HL-60 (cell line): ENCODE measurements around the gene CENPM.
A peak's percentile ranks its signal among the peaks of the same experiment; 100 is the strongest.

ENCODE experiments used
- DNase-seq, 2 experiments: peaks; one replicate each; pipeline ENCODE4 v3.0.0-alpha.2; 2010 to 2020; ENCODE audit warnings: low read depth in 1 of 2, low spot score in 1 of 2
- H3K27ac ChIP-seq: fragments of 250-450 bp; sonication (Bioruptor Pico); replicated peaks from 2 replicates; pipeline ENCODE4 v1.5.1; 2020; ENCODE audit warnings: mild to moderate bottlenecking, moderate library complexity
- H3K27me3 ChIP-seq: fragments of 250-450 bp; sonication (Bioruptor Pico); 2 replicates; pipeline ENCODE4 v1.5.1; 2021; ENCODE audit warnings: mild to moderate bottlenecking, moderate library complexity; ENCODE audit not compliant: insufficient read depth, poor library complexity, severe bottlenecking
- H3K4me3 ChIP-seq: replicated peaks from 2 replicates; pipeline ENCODE4 v1.5.1; 2011; ENCODE audit warnings: mild to moderate bottlenecking, control low read depth, low read length; ENCODE audit not compliant: insufficient read depth
- CTCF ChIP-seq: IDR thresholded peaks from one replicate; pipeline ENCODE4 v1.5.1; 2011; ENCODE audit warnings: low read length, control low read depth, inconsistent platforms; ENCODE audit not compliant: insufficient read depth
- GABPA ChIP-seq: IDR thresholded peaks from 2 replicates; pipeline ENCODE4 v1.6.1; 2012; ENCODE audit warnings: low read depth
- POLR2AphosphoS5 ChIP-seq: IDR thresholded peaks from 2 replicates; pipeline ENCODE4 v1.6.1; 2012; ENCODE audit warnings: low read depth
- REST ChIP-seq: IDR thresholded peaks from 2 replicates; pipeline ENCODE4 v1.6.1; 2012; ENCODE audit warnings: low read depth; ENCODE audit not compliant: insufficient replicate concordance

The CENPM gene

GRCh38 chr22:41982865-41983264 is 35.9 kb upstream of the CENPM start:
- Histone ChIP-seq H3K4me3 (no peak overlapping the region), H3K27ac (0 out of 2 replicates have a peak overlapping the region, but pooled peaks have one; percentile 3), H3K27me3 (peaks cover 4% of the 10 kb centered on the region)
- TF ChIP-seq REST = no peak
- no peak for DNase-seq

- Histone ChIP-seq H3K27me3 (peaks cover 23% of the 10 kb centered on the region), H3K27ac (no peak overlapping the region), H3K4me3 (no peak overlapping the region)
- no peak for DNase-seq
- TF ChIP-seq GABPA = no peak
- TF ChIP-seq CTCF = no peak
These were observed 32.7 kb upstream of the CENPM start for GRCh38 chr22:41979423-41980250.

- H3K27ac ChIP-seq = no peak overlapping the region
These were observed 31.8 kb upstream of the CENPM start for GRCh38 chr22:41978732-41979131.

GRCh38 chr22:41976961-41977566 is 30.1 kb upstream of the CENPM start:
- H3K27ac ChIP-seq = no peak overlapping the region
- peaks cover 23% of the 10 kb centered on the region for H3K27me3 ChIP-seq
- no peak for TF ChIP-seq POLR2AphosphoS5
- TF ChIP-seq REST = no peak
- peak overlapping the region; percentile 39 for H3K4me3 ChIP-seq
- no peak for DNase-seq

More at GRCh38 chr22:41978732-41979131, 31.8 kb upstream of the CENPM start:
- DNase-seq = no peak
- TF ChIP-seq CTCF = no peak
- Histone ChIP-seq H3K4me3 (no peak overlapping the region), H3K27me3 (peaks cover 23% of the 10 kb centered on the region)
